ENCODE measurements around the gene TAF1D.
A peak's percentile ranks its signal among the peaks of the same experiment; 100 is the strongest.

TAF1D gene

DNA sequence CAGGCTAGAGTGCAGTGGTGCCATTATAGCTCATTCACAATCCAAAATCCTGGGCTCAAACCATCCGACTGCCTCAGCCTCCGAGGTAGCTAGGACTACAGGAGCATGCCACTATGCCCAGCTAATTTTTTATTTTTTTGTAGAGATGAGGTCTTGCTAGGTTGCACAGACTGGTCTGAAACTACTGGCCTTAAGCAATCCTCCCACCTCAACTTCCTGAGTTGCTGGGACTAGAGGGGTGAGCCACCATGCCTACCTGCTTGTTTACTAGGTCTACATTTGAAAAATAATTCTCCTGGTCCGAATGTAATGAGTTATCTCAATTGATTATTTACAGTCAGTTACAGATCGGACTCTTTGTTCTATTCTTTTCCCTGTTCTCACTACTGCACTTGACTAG is 22.0 kb downstream of the TAF1D start:
- DNase-seq (ENCODE audit: low spot score): no peak

DNA sequence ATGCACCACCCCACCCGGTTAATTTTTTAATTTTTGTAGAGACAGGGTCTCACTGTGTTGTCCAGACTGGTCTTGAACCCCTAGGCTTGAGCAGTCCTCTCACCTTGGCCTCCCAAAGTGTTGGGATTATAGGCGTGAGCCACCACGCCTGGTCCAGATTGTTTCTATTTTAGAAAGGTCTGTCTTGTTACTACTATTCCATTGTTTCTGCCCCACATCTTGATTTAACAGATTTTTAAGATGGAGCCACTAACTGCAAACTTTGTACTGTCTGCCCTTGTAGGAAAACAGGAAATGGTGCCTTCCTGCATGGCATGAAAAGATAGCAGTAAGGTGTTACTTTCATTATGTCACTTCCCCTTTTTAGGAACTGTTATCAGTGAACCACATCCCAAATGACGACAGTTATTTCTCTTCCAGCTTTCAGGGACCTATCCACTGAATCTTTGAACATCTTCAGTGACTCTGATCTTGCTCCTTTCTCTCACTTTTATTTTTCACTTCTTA is 23.2 kb downstream of the TAF1D start:
- peak; percentile 31 for DNase-seq (ENCODE audit: low spot score)

DNA sequence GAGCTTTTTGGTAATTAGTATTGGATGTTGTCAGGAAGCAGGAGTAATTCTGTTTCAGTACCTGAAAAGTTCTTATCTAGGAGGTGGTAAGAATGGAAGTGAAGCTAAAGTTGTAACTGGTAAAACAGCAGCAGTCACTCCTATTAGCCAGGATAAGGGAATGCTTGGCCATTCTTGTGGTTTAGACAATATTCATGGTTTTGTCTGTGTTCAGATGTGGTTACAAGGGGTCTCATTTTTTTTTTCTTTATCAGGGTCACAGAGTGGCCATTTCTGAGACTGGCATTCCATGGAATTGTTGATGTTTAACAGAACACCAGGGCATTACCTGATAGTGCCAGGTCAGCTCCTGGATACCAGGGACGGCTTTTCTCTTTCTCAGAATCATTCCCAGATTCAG is 23.8 kb downstream of the TAF1D start:
- no peak for DNase-seq (ENCODE audit: low spot score)

DNA sequence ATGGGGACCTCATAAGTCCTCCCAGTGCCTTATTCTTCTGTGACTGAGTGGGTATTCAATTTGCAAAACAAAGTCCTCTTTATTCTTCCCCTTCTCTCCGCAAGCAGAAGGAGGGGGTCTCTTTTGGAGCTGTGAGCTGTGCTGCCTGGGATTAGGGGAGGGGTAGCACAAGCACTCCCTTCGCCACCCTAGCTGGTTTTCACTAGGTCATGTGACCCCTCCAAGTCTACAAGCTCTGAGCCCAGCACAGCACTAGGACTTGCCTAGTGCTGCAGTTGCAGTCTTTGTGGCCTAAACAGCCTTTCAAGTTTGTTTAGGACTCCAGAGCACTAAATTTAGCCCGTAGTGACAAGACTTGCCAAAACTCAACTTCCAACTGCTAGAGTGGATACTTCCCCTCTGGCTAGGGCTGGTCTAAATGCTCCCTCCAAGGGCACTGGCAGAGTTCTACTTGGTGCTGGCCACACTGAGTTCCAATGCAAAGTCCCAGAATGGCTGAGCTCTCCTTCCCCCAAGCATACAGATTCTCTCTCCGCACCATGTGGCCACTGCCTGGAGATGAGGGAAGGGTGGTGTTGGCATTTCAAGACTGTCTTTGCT is 25.4 kb downstream of the TAF1D start:
- no peak for DNase-seq (ENCODE audit: low spot score)

DNA sequence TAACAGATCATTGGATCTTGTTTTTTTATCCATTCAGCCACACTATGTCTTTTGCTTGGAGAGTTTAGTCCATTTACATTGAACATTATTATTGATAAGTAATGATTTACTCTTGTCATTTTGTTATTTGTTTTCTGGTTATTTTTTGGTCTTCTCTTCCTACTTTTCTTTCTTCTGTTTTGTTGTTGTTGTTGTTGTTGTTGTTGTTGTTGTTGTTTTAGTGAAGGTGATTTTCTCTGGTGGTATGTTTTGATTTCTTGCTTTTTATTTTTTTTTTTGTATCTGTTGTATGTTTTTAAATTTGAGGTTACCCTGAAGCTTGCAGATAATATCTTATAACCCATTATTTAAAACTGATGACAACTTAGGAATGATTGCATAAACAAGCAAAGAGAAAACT is 28.6 kb downstream of the TAF1D start:
- DNase-seq (ENCODE audit: low spot score): no peak

DNA sequence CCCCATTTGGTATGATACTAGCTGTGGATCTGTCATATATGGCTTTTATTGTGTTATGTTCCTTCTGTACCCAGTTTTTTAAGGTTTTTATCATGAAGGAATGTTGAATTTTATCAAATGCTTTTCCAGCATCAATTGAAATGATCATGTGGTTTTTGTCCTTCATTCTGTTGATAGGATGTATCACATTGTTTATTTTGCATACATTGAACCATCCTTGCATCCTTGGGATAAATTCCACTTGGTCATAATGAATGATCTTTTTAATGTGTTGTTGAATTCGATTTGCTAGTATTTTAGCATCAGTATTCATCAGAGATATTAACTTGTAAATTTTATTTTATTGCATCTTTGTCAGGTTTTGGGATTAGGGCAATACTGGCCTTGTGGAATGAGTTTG is 31.1 kb downstream of the TAF1D start:
- DNase-seq (ENCODE audit: low spot score): no peak

DNA sequence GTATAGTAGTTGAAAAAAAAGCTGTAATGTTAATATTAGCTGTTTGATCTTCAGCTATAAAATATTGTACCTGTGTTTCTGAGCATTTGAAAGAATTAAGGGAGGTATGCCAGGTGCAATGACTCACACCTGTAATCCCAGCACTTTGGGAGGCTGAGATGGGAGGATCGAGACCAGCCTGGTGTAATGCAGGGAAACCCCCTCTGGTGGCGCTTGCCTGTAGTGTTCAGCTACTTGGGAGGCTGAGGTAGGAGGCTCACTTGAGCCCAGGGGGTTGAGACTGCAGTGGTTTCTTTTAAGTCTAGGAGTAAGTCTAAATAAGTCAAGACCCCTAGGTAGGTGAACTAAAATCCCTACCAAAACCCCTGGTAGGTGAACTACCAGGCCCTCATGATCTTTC is 37.1 kb downstream of the TAF1D start:
- DNase-seq (ENCODE audit: low spot score): no peak

DNA sequence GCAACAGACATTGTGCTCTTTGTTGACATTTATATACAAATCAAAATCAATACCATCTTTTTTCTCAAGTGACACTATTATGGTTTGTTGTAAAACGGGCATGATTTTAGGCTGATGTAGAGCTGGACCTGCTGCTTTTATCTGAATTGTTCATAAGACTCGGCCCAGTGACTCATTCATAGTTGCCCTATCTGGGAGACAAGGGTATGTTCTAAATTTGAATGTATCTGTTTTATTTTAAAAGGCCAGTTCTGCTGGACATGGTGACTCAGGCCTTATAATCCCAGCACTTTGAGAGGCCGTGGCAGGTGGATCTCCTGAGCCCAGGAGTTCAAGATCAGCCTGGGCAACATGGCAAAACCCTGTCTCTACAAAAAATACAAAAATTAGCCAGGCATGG is 40.5 kb downstream of the TAF1D start:
- no peak for DNase-seq (ENCODE audit: low spot score)

DNA sequence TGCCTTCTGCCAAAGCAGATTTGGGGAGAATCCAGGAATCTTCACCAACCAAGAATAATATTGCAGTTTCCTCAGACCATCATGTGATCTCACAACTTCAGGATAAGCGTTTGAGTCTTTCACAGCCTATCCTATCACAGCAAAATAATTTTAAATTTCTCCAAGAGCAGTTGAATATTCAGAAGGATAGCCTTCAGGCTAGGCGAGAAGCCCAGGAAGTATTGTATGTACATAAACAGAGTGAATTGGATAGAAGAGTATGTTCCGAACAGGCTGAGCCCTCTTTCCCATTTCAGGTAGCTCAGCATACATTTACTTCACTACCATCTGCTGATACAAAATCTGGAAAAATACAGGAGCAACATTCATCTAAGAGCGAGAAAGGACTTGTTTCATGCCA is 43.7 kb downstream of the TAF1D start:
- no peak for DNase-seq (ENCODE audit: low spot score)

DNA sequence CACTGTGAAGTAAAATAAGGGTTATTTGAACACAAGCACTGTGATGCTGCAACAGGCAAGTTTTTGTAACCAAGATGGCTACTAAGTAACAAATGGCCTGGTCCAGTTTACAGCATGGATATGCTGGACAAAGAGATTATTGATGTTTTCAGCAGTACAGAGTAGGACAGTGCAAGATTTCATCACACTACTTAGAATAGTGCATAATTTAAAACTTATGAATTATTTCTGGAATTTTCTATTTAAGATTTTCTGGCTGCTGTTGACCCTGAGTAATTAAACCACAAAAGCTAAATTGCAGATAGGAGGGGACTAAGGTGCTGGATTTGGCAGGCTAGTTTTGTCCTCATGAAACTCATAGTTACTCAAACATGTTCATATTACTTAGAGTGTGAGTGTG is 46.7 kb downstream of the TAF1D start:
- no peak for DNase-seq (ENCODE audit: low spot score)

DNA sequence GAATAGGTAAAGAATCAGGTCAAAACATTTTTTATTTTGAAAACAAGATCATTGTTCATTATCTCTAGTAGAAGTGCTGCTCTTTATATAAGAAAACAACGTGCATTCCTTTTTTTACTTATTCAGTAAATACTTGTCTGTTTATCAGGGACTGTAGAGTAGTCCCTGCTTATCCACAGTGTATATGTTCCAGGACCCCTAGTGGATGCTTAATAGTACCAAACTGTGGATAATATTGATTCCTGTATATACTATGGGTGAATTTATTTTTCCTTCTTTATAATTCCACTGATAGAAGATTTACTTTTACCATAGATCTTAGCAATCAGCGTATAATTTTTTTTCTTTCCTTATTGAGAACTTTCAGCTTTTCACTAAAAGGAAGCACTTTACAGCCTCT is 47.2 kb downstream of the TAF1D start:
- DNase-seq (ENCODE audit: low spot score): no peak

DNA sequence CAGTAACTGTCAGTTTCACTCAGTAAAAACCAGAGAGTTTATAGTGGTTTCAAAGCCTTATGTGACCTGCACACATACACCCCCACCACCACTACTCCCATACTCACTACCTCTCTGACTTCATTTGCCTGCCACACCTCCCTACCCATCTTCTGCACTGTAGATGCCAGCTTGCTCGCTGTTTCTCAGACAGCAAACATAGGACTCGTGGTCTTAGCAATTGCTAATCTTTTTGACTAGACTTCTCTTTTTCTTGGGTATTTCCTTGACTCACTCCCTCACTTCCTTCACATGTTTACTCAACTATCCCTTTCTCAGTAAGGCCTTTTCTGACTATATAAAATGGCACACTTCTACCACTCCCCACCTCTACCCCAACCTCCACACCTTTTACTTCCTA is 52.1 kb downstream of the TAF1D start:
- DNase-seq (ENCODE audit: low spot score): no peak

DNA sequence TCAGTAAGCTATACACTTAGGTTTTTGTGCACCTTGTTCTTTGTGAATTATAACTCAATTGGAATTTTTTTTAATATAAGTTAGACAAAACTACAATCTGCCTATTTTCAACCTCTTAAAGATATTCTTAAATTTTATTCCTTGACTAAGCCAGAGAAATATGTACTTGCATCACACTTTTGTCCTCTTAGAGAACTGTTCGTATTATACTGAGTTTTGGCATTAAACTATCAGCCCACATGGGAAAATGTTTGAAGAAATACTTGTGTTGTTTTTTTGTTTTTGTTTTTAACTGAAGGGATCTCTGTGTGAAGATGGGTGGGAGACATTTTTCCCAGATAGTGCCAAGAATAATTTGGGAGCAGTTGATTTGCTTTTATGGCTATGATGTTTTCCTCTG is 54.5 kb downstream of the TAF1D start:
- no peak for DNase-seq (ENCODE audit: low spot score)

DNA sequence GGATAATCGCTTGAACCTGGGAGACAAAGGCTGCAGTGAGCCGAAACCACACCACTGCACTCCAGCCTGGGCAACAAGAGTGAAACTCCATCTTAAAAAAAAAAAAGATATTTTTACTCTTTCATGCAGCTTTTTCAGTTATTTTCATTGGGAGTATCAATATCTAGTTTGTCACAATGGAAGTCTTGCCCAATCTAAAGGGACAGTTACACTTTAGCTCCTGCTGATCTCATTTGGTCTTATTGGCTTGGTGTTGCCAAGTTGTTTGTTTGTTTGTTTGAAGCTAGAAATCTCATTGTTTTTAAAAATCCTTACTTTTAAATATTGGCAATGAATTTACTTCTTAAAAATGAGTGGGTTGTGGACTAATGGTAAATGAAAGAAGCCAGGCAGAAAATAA is 55.1 kb downstream of the TAF1D start:
- no peak for DNase-seq (ENCODE audit: low spot score)
